HK-2 (cell line): ENCODE measurements around the gene DNMT3B.

Experiments used
- DNase-seq: peaks from one replicate; pipeline ENCODE4 v3.0.0-alpha.2; 2018; ENCODE audit not compliant: unreplicated experiment

DNMT3B gene

DNA sequence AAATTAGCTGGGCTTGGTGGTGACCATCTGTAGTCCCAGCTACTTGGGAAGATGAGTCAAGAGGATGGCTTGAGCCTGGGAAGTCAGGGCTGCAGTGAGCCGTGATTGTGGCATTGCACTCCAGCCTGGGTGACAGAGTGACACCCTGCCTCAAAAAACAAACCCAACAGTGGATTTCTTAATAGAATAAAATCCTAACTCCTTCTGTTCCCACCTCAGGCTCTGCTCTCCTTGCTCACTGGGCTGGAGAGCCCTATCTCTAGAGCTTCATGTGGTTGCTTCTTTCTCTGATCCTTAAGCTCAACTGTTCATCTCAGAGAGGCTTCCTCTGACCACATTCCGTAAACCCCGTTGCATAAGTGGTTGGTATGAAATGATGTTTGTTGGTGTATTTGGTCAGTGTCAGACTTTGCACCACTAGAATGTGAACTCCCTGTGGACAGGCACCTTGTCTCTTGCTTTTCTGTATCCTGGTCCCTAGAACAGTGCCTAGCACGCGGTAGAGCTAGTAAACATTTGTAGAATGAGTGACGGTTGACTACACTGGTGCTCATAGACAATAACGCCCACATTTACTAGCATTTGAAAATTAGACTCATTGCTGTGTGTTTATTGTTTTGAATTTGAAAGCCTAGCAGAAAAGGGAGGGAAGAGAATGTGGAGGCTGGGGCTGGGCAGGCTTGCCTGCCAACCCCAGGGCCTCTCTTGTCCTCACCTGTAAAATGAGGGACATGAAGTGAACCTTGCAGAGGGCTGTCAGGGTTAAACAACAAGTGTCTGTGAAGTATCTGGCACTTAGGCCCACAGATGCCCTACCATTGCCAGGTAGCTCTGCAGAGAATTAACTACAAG, 61.8 kb downstream of the DNMT3B start:
- DNase-seq, result no peak

DNA sequence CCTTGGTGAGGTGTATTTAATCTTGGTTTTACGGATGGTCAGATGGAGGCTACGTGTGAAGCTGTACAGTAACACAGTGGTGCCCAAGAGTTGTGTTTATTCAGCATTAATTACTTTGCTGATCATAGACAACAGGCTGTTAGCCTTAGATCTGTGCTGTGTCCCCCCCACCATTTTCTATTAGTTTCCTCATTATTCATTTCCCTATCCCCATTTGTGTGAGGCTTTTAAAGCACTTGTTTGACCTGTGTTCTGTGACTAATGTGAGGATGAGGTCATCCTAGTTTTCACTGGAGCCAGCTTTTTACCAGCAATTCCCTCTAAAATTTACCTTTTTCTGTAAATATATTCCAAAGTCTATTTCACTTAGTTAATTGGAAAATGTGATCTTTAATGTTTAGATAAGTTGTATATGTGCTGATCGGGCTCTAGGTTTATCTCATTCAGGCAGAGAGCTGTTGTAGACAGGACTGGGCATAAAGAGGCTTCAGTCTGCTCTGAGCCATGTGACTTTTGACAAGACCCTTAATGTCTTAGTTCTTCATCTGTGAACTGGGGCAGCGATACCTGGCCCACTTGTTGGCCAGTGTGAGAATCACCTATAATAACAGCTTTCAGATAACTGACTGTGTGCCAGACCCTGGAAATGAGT, 66.0 kb downstream of the DNMT3B start:
- no peak for DNase-seq

DNA sequence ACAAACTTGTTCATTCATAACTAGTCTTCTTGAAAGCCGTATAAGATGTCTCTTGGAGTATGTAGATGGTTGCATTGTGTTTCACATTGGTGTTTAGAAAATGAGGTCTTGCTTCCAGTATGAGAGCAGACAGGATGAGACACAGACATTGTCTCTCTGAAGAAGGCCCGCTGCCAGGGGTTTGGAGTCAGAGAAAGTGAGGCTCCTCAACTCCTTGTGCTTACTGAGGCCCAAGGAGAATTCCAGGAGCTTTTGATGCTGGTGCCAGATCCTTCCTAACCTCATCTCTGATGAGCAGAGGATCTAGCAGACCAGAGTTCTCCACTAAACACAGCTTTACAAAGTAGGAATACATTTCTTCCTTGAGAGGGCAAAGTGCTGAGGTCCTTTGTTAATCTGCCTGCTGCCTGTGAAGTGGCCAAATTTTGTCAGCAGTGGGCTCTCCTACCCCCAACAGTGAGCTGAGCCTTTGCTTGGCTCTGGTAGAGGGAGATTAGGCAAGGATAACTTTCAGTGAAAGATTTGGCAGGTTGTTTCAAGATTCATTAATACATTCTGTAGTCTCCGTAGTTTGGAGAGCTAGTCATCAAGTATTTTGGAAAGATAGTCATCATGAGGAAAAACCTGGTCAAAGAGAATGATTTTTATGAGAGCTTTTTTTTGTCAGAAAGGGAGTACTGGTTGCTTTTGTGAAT, 67.3 kb downstream of the DNMT3B start:
- no peak for DNase-seq

DNA sequence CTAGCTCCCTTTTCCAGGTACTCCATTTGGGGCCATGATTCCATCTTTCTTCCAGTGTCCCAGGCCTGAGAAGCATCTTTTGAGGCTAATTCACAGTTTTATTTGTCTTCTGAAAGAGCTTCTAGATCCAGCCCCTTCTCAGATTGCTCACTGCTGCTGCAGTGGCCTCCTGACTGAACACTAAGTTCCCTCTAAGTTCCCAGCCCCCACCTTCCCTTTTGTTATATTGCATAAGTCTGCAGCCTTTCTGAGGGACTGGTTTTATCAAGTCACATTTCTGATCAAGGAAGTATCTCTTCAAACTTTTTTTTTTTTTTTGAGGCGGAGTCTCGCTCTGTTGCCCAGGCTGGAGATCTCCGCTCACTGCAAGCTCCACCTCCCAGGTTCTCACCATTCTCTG, 68.3 kb downstream of the DNMT3B start:
- DNase-seq, result no peak

DNA sequence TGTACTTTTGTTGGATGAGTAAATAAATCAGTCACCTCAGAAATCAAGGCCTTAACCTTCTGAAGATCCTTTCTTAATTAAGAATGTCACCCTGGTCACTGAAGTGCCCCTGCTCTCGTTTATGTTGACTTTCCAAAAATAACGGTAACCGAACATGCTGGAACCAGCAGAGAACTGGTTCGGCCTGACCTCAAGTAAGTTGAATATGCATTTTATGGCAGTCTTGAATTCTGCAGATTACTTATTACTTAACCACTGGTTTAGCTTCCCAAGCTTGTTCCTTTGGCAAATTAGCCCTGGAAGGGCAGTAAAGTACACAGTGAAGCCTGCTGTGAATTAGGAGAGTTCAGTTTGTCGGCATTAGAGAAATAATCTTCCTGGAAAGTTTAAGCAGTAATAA, 69.8 kb downstream of the DNMT3B start:
- DNase-seq, result no peak

DNA sequence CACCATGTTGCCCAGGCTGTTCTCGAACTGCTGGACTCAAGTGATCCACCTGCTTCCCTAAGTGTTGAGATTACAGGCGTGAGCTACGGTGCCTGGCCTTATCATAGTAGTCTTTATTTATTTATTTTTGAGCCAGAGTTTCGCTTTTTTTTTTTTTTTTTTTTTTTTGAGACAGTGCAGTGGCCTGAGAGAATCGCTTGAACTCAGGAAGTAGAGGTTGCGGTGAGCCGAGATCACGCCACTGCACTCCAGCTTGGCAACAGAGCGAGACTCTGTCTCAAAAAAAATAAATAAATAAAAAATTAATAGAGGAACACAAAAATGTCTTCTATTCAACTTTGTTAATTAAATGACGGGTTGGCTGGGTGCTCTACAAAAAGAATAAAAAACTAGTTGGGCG, 70.5 kb downstream of the DNMT3B start:
- DNase-seq, result no peak

DNA sequence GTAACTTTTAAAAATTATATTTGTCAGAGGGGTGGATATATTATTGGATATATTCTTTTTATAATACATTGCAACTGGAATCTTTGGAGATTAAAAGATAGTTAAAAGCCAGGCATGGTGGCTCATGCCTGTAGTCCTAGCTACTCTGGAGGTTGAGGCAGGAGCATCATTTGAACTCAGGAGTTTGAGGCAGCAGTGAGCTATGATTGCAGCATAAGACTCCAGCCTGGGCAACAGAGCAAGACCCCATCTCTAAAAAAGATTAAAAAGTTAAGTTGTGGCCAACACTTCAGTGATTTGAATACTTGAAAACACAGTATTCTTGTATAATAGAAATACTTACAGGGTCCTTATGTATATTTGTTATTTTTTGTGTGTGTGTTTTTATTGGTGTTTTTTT, 72.8 kb downstream of the DNMT3B start:
- no peak for DNase-seq

DNA sequence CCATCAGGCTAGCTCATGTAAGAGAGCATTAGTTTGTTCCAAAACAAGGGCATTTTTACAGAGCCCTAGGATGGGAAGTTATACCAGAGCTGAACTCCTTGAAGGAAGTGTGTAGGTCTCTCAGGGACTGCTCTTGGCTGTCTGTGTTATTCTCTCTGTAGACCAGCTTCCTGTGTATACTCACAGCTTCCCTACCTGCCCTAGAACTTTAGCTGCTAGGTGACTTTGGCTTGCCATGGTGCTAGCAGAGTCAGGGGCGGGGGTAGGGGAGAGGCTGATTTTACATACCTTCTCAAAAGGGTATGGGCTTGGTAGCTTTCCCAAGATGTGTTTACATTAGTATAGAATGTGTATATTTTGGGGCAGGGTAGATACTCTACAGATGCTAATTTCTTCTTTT, 75.0 kb downstream of the DNMT3B start:
- DNase-seq, result no peak

DNA sequence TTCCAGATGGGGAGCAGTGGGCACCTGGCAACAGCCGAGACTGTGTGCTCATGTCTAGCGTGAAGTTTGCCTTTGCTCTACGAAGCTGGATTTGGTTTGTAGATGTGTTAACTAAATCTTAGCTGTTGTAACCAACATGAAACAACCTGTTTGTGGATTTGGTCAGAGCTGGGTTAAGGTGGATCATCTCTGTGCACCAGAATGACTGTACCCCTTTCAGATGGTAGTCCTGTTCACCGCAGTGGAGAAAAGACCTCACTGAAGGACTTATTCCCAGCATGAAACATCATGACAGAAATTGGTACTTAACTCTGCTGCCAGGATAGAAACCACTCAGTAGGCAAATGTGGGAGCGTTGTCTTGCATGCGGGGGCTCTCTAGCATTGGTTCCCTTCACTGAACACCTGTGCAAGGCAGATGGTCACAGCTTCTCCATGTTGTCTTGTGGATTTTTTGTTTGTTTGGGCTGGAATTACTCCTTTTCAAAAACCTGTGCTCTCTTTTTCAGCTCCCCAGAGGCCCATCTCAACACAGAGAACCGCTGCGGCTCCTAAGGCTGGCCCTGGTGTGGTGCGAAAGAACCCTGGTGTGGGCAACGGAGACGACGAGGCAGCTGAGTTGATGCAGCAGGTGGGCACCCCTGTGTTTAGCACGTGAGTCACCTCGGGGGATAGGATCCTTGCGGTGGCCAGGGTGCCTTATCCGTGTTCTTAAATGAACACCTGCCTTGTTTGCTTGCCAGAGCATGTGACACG, 77.2 kb downstream of the DNMT3B start:
- no peak for DNase-seq

DNA sequence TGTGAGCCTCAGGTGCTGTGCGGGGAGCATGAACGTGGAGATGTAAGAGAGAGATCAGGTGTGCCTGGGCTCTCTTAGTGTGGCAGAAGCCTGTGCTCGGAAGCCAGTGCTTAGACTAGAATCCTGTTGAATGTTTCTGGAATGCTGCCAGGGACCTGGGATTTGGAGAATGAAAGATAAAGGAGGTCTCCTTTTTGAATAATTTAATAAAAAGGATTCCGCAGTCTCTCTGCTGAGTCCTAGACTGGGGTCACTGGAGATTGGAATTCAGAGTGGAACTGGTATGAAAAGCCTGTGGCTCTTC, 77.7 kb downstream of the DNMT3B start:
- no peak for DNase-seq

DNA sequence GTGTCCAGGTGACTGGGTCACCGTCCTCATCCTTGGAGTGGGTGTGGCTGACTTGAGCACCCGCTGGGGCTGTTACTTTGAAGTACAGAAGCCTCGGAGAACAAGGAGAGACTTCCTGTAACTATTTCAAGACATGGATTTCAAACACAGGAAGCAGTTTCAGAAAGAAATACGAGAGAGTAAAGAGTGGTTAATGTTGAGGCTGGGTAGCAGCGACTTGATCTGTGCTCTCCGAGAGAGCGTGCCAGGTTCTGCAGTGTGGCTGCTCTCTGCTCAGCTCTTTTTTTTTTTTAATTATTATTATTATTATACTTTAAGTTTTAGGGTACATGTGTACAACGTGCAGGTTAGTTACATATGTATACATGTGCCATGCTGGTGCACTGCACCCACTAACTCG, 79.0 kb downstream of the DNMT3B start:
- DNase-seq, result no peak

DNA sequence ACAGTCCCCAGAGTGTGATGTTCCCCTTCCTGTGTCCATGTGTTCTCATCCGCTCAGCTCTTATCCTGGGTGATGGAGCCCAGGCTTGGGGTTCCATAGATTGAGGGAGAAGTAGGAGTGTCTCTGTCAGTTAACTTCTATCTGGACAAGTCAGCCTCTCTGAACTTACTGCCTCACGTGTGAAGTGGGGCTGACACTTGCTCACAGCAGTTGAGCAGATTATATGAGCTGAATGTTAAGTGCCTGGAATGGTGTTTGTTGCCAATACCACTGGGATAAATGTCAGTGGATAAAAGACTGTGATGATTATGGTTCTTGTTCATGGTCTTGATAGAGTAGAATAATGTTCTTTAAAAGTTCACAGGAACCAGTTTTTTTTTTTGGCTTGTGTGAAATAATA, 79.4 kb downstream of the DNMT3B start:
- DNase-seq, result no peak

DNA sequence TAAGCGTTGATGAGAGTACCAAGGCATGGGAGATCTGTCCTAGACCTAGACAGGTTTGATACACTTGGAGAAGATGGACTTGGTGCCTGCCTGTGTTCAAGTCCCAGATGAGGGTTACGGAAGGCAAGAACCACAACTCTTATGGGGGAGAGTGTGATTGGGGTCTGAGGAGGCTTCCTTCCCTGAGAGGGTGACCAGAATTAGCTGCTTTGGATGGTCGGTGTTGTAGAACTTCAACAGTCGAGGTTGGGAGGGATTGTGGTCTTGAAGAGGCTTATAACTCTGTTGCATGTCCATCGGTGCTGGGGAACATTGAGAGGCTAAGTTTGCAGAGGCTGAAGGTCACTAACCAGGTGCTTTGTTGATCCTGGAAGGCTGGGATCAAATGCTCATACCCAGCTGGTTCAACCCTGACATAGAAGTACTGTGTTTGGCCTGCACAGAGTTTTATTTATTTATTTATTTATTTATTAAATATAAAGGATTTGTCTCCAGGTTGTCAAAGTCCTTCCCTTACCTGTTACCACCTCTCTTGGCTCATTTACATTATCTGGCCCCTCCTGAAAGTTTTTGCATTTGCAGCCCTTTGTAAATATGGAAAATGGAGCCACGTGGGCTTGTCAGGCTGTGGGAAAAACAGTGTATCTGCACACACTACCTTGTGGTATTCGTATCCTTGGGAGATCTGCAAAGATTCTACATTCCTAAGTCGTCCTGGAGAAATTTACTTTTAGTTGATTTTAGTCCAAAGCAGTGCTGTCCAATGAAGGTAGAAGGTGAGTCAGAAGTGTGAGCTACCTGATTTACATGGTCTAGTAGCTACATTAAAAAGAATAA, 80.7 kb downstream of the DNMT3B start:
- no peak for DNase-seq

DNA sequence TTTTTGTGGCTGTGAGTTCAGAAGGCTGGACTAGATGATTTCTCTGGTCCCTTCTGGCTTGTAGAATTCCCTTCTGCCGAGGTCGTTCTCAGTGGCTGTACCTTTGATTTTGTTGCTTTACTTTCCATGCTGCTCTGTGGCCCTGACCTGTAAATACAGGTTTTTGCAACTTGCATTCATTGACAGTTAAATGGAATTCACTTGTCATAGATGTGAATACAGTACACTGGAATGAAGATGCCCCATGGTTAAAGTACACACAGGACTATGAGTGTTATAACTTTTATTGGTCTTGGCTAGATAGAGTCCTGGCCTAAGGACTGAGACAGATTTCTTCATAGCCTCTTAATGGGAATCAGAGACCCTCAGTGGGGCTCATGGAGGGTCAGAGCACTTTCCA, 83.6 kb downstream of the DNMT3B start:
- no peak for DNase-seq

DNA sequence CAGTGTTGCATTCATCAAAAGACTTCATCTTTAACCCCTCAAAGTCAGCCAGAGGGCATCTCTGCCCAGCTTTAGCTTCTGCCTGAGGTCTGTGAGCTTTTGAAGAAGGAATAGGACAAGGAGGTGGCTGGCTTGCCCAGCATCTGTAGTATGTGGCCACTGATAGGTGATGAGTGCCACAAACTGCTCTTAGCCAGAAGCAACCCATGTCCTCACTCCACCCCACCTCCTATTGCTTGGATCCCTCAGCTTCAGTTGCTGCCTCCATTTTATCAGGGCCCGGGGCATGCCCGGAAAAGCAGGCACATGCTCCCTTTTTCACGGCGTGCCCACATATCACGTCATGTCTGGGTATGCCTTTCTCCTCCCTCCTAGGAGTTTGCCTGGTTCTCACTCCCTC, 84.7 kb downstream of the DNMT3B start:
- DNase-seq, result no peak

DNA sequence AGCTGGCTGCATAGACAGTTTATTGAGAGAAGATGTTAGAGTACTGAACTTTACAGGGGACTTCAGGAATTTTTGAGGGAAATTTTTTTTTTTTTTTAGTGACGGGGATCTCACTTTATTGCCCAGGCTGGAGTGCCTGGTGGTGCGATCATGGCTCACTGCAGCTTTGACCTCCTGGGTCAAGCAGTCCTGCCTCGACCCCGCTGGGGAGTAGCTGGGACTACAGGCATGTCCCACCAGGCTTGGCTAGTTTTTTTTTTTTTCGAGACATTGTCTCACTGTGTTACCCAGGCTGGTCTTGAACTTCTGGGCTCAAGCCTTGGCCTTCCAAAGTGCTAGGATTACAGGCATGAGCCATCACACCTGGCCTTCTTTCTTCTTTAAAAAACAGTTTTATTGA, 85.8 kb downstream of the DNMT3B start:
- no peak for DNase-seq

DNA sequence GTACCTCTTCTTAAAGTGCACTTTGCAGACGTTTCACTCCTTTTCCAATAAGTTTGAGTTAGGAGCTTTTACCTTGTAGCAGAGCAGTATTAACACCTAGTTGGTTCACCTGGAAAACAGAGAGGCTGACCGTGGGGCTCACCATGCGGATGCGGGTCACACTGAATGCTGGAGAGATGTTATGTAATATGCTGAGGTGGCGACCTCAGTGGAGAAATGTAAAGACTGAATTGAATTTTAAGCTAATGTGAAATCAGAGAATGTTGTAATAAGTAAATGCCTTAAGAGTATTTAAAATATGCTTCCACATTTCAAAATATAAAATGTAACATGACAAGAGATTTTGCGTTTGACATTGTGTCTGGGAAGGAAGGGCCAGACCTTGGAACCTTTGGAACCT, 86.7 kb downstream of the DNMT3B start:
- DNase-seq, result no peak

DNA sequence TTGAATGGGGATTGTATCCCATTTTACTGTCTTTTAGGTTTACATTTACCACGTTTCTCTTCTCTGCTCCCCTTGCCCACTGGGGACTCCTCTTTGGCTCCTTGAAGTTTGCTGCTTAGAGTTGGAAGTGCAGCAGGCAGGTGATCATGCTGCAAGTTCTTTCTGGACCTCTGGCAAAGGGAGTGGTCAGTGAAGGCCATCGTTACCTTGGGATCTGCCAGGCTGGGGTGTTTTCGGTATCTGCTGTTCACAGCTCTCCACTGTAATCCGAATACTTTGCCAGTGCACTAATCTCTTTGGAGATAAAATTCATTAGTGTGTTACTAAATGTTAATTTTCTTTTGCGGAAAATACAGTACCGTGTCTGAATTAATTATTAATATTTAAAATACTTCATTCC, 87.4 kb downstream of the DNMT3B start:
- no peak for DNase-seq

DNA sequence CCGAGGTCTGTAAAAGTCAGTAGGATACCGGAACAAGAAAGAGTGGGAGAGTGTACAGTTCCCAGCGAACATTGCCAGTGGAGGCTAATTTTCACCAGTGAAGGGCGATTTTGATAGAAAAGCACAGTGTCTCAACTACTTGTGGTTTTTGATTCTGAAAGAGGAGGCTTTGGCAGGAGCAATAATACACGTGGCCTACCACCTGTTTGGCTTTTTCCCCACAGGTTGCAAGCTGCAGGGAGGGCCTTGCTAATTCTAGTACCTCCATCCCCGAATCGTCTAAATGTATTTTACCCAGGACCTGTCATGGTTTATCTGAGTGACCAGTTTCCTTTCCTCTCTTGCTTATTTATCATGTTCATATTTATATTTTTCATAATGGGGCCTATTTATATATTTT, 93.2 kb downstream of the DNMT3B start:
- no peak for DNase-seq

DNA sequence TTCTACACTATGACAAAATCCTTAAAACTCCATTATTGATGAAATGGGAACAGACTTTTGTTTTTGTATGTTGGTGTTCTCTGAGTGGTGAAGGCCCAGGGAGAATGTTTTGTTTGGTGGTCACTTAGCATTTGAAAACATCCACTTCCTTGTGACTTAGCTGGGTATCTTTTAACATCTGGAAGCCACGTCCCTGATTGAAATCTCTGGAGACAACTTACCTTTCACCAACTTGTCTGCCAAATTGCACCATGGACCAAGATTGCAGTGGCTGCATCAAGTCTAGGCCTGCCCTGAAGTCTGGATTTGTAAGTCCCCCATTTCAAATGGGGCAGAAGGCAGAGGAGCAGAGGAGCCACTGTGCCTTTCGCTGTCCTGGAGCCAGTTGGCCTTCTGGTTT, 96.0 kb downstream of the DNMT3B start:
- DNase-seq, result no peak
